ENCODE data around the gene HADHA. TPM values are rescaled to one million over a fixed set of nuclear protein-coding genes. Genes with fewer than 3 reads are reported as not detected.

Gene HADHA
- total and polyA plus RNA-seq, 11 donors, result 202 to 786 (median 360) TPM

- ATAC-seq, result no peak
- DNase-seq, result no peak
- intact Hi-C loops (cut with DNase I), result no loop called here
- Histone ChIP-seq H3K9me3 (no peaks in the 10 kb centered on the region), H3K4me1 (peaks cover 0 to 4% (median 0%) of the 10 kb centered on the region in 12 donors), H3K4me3 (no peak overlapping the region), H3K36me3 (peaks cover 0 to 73% (median 66%) of the 10 kb centered on the region in 9 donors), H3K27ac (no peak overlapping the region), H3K27me3 (no peaks in the 10 kb centered on the region)
- no peak for TF ChIP-seq CTCF (IDR thresholded peaks at IDR 0.05)
- TF ChIP-seq POLR2A (IDR thresholded peaks at IDR 0.05), result no peak
- 76 to 81% (median 77%) methylated on average over 20 of the region's 20 CpGs for WGBS, 4 donors
Measured at GRCh38 chr2:26191316-26192159, 52.9 kb downstream of the HADHA start.

- no peak for TF ChIP-seq CTCF (IDR thresholded peaks at IDR 0.05)
- no peak for TF ChIP-seq POLR2A (IDR thresholded peaks at IDR 0.05)
- Histone ChIP-seq H3K9me3 (no peaks in the 10 kb centered on the region), H3K4me1 (peaks cover 0 to 12% (median 0%) of the 10 kb centered on the region in 12 donors), H3K27ac (no peak overlapping the region), H3K36me3 (peaks cover 0 to 61% (median 54%) of the 10 kb centered on the region in 9 donors), H3K4me3 (no peak overlapping the region), H3K27me3 (no peaks in the 10 kb centered on the region)
- intact Hi-C loops (cut with DNase I), result no loop called here
- ATAC-seq (no peak), DNase-seq (no peak)
- 77 to 83% (median 79%) methylated on average over 7 of the region's 7 CpGs for WGBS, 4 donors
Measured at GRCh38 chr2:26190369-26190768, 54.1 kb downstream of the HADHA start.

- Histone ChIP-seq H3K36me3 (peaks cover 0 to 55% (median 48%) of the 10 kb centered on the region in 9 donors), H3K27ac (no peak overlapping the region), H3K9me3 (no peaks in the 10 kb centered on the region), H3K27me3 (no peaks in the 10 kb centered on the region), H3K4me3 (no peak overlapping the region), H3K4me1 (peaks cover 0 to 12% (median 1%) of the 10 kb centered on the region in 12 donors)
- ATAC-seq (peak in 1 of 4 donors; percentile 31), DNase-seq (no peak)
- 86 to 93% (median 89%) methylated on average over 4 of the region's 4 CpGs for WGBS, 4 donors
- intact Hi-C loops (cut with DNase I), result no loop called here
- TF ChIP-seq POLR2A (IDR thresholded peaks at IDR 0.05) (no peak), CTCF (IDR thresholded peaks at IDR 0.05) (no peak)
Measured at GRCh38 chr2:26189751-26190150, 54.7 kb downstream of the HADHA start.

- H3K27me3 ChIP-seq, result no peaks in the 10 kb centered on the region
- intact Hi-C loops (cut with DNase I), result no loop called here
- ATAC-seq (no peak), DNase-seq (no peak)
- H3K9me3 ChIP-seq, result no peaks in the 10 kb centered on the region
- H3K4me1 ChIP-seq, result peaks cover 0 to 17% (median 3%) of the 10 kb centered on the region in 12 donors
- H3K36me3 ChIP-seq, result peaks cover 0 to 49% (median 42%) of the 10 kb centered on the region in 9 donors
- no peak for TF ChIP-seq CTCF (IDR thresholded peaks at IDR 0.05)
- no peak for TF ChIP-seq POLR2A (IDR thresholded peaks at IDR 0.05)
- no peak overlapping the region for H3K4me3 ChIP-seq
- 91 to 93% (median 91%) methylated on average over 4 of the region's 4 CpGs for WGBS, 4 donors
- H3K27ac ChIP-seq, result no peak overlapping the region
Measured at GRCh38 chr2:26189123-26189522, 55.3 kb downstream of the HADHA start.

Data from heart left ventricle (tissue), 16 donors.